ENCODE measurements around the gene SNX9. TPM values are rescaled to one million over a fixed set of nuclear protein-coding genes. Genes with fewer than 3 reads are reported as not detected.

The SNX9 gene
- total and polyA plus RNA-seq, 2 donors (not counting 1 experiment from before 2014, with no cell fraction given) = 10.0 to 50.7 TPM

GRCh38 chr6:157987788-157988699, 165.0 kb downstream of the SNX9 start:
- H3K4me1 Mint-ChIP-seq = peaks cover 46% of the 10 kb centered on the region
- 97% methylated on average over 16 of the region's 20 CpGs for WGBS (ENCODE audit: insufficient coverage)

More at GRCh38 chr6:157987788-157988699, 165.0 kb downstream of the SNX9 start:
- no peak overlapping the region for H3K9ac ChIP-seq (ENCODE audit: low read length)
- peaks cover 0 to 2% (median 0%) of the 10 kb centered on the region in 4 experiments for H3K27me3 ChIP-seq (replicated peaks in 1 of 4; ENCODE audit: control extremely low read depth in 1 of 4, control insufficient read depth in 3 of 4, insufficient read depth in 4 of 4, low read length in 3 of 4)
- no peaks in the 10 kb centered on the region for H3K36me3 ChIP-seq (replicated peaks in 1 of 2; ENCODE audit: control extremely low read depth in 1 of 2, control insufficient read depth in 1 of 2, extremely low read depth in 1 of 2, insufficient read depth in 2 of 2, low read length in 1 of 2)
- H3K4me3 Mint-ChIP-seq = no peak overlapping the region
- H3K79me2 ChIP-seq (ENCODE audit: control insufficient read depth, insufficient read depth, low read length) = peaks cover 52% of the 10 kb centered on the region
- no peak overlapping the region for H3K4me2 ChIP-seq (replicated peaks; ENCODE audit: low read depth, low read length, poor library complexity, severe bottlenecking)
- POLR2A ChIA-PET = no interaction called here
- H3K27ac ChIP-seq (ENCODE audit: low read length in 2 of 2) = no peak overlapping the region
- intact Hi-C loops (cut with micrococcal nuclease) = no loop called here
- ATAC-seq (ENCODE audit: low read depth) (no peak), DNase-seq (no peak)
- H3K27ac Mint-ChIP-seq = no peak overlapping the region
- no peak overlapping the region for H3K4me3 ChIP-seq (ENCODE audit: control extremely low read depth in 1 of 5, extremely low read depth in 1 of 5, insufficient read depth in 1 of 5, low read depth in 2 of 5, low read length in 4 of 5)
- H3K4me1 ChIP-seq (ENCODE audit: control insufficient read depth in 2 of 2, insufficient read depth in 2 of 2, low read length in 2 of 2) = peaks cover 32 to 54% of the 10 kb centered on the region in 2 donors
- no peaks in the 10 kb centered on the region for H4K20me1 ChIP-seq (ENCODE audit: control insufficient read depth, insufficient read depth, low read length, poor library complexity, severe bottlenecking)
- H2AFZ ChIP-seq (ENCODE audit: insufficient read depth, low read depth, low read length, poor library complexity, severe bottlenecking) = no peak overlapping the region
- H3K27me3 Mint-ChIP-seq = no peaks in the 10 kb centered on the region
- peaks cover 0 to 7% (median 0%) of the 10 kb centered on the region in 3 donors for H3K9me3 ChIP-seq (ENCODE audit: control extremely low read depth in 1 of 3, control insufficient read depth in 2 of 3, insufficient read depth in 1 of 3, low read length in 2 of 3)
- no peaks in the 10 kb centered on the region for H3K9me3 Mint-ChIP-seq (ENCODE audit: insufficient read depth)
- TF ChIP-seq EZH2 (IDR thresholded peaks at IDR 0.05; ENCODE audit: borderline replicate concordance, insufficient read depth, low read depth, low read length, poor library complexity, severe bottlenecking) = no peak
- TF ChIP-seq CTCF (IDR thresholded peaks at IDR 0.05) = no peak
- CTCF ChIA-PET = no interaction called here

Measured in B cell (primary cell).